GM10847 (cell line): ENCODE data around the gene TMEM154.

Experiments used
- POLR2A ChIP-seq: IDR thresholded peaks from 2 replicates; pipeline ENCODE4 v1.6.1; 2011; ENCODE audit not compliant: insufficient read length; ENCODE audit errors: extremely low read depth

The TMEM154 gene

DNA sequence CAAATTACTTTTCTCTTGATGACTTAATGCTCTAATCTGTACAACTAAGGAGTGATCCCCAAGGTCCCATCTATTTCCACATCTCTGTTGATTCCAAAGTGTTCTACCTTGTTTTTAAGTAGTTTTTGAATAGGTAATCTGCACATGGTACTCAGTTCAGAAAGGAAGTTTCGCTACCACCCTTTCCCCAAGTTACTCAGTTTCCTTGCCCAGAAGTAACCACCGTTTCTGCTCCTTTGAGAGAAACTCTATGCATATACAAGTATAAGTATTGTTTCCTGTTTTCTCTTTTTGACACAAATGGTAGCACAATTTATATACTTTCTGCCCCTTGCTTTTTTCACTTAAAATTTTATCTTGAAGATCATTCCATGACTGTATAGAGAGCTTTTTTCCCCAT, 18.1 kb downstream of the TMEM154 start:
- TF ChIP-seq POLR2A = no peak

- TF ChIP-seq POLR2A = no peak
Observed at GRCh38 chr4:152660526-152660925, 19.3 kb downstream of the TMEM154 start.

- TF ChIP-seq POLR2A = no peak
Observed at GRCh38 chr4:152659806-152660205, 20.0 kb downstream of the TMEM154 start.

GRCh38 chr4:152657657-152658056, 22.1 kb downstream of the TMEM154 start:
- no peak for TF ChIP-seq POLR2A

DNA sequence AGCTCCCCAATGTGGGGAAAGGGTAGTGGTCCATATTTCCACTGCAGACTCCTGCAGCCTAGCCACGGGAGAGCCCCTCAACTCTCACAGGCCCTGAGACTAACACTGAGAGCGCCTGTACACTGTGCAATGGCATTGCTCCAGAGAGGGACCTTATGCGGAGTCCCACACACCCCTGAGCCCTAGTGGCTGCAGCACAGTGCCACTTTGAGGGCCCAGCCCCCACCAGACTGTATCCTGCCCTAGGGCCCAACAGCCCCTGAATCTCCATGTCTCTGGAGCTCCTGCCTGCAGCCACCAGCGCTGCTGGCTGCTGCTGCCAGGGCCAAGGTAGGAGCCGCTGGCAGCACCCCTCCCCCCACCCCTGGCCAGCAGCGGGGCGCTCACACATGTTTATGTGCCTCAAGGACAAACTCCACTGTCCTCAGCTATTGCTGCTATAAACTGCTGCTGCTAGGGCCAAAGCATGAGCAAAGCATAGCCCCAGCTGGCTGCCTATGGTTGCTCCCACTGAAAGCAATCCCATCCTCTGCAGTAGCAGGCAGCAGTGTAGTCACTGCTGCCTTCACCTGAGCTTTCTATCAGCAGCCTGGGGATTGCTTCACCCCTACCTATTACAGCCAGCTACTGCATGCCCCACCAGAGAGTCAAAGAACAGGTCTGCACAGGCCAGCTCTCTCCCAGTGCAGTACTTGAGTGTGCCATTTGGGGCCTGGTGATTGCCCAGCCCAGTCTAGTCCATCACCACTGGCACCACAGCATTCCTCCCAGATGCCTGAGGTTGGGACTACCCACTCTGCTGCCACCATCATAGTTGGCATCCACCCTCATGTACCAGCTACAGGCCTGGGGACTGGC, 24.3 kb downstream of the TMEM154 start:
- TF ChIP-seq POLR2A = no peak

DNA sequence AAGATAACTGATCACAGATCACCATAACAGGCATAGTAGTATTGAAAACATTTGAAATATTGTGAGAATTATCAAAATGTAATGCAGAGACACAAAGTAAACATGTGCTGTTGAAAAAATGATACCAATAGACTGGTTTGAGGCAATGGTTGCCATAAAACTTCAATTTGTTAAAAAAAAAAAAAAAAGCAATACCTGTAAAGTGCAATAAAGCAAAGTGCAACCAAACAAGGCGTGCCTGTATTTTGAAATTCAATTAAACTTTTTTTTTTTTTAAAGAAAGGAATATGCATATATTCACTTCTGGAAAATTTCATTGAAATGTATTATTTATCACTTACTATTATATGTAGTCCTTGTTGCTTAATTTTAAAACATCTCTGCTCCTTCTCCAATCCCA, 27.7 kb downstream of the TMEM154 start:
- no peak for TF ChIP-seq POLR2A

GRCh38 chr4:152651473-152652060, 28.2 kb downstream of the TMEM154 start:
- no peak for TF ChIP-seq POLR2A

DNA sequence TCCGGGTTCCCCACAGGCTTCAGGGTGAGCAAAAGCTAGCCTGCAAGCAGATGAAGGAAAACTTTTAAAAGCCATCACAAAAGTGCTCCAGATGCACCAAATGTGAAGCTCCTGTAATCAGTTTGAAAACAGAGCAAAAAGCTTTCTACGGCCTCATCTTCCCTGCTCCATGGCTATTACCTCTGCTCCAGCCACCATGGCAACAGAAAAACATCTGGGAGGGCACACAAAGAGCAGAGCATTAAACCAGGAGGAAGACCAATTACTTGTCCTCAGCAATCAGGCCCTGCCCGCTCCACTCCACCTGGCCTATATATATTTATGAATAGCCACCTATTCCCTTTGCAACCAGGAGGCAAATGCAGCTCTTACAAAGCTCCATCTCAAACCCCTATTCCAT, 33.6 kb downstream of the TMEM154 start:
- no peak for TF ChIP-seq POLR2A

DNA sequence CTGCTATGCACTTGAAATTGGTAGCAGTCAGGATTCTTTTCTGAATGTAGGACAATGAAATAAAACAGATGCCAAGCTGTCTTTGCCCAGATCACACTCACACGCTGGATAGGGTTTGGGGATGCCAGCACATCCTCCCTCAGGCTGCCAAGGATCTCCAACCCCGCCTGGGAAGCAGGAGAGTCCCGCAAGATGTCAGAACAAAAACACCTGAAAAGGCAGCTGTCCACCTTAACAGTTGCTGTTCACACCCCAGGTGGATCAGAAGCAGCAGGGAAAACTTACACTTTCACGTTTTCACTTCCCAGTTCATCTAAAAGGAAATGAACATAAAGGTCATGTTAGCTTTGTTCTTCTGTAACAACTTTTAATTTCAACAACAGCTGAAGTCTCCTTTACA, 35.7 kb downstream of the TMEM154 start:
- no peak for TF ChIP-seq POLR2A

- no peak for TF ChIP-seq POLR2A
Observed at GRCh38 chr4:152643153-152644035, 36.4 kb downstream of the TMEM154 start.

DNA sequence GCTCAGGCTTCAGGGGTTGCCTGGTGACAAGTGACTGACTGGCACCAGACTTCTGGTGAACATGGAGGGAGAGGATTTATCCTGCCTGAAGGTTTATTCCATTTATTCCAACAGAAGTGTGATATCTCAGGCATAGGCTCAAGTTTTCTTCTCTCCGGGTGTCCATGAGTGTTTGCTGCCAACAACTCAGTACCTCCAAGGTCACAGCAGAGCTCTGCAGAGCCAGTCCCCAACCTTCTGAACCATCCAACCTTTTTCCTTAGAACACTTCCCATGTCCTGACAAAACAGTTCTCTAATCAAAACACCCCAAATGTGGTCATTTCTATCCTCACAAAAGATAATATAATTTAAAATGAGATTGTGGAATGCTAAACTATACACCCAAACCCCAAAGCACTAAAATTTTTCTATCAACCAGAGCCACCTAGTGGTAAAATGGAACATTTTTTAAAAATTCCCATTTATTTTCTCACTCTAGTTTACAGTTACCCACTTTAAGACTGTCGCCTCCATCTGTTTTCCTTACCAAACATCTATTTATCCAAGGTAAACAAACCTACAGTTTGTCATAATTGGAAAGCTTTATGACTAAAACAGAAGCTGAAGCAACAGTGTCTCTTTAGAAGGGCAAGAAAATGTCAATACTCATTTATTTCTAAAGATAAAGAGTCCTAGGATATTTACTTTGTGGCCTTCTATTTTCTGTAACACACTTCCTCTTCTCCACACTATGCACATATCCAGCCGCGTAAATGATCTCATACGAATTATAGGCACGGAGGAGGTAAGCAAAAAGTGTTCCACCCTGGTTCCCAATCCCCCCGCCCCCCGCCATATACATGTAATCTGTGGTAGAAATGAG, 39.5 kb downstream of the TMEM154 start:
- TF ChIP-seq POLR2A = no peak

DNA sequence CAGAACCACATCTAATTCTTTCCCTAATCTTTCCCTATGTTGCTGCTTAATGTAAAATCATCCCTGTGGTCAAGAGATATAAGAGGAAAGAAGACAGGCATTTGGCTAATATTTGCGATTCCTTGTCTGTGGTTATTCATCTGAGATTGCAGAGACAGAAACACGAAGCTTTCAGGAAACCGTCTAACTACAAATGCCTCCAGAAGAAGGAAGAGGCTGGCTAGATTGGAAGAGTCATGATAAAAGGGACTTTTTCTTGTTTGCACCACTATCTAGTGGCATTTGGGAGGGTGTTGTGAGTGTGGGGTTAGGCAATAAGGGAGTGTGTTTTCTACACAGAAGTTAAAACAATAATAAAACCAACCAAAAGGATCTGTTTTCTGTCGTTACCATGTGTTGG, 43.9 kb downstream of the TMEM154 start:
- no peak for TF ChIP-seq POLR2A

DNA sequence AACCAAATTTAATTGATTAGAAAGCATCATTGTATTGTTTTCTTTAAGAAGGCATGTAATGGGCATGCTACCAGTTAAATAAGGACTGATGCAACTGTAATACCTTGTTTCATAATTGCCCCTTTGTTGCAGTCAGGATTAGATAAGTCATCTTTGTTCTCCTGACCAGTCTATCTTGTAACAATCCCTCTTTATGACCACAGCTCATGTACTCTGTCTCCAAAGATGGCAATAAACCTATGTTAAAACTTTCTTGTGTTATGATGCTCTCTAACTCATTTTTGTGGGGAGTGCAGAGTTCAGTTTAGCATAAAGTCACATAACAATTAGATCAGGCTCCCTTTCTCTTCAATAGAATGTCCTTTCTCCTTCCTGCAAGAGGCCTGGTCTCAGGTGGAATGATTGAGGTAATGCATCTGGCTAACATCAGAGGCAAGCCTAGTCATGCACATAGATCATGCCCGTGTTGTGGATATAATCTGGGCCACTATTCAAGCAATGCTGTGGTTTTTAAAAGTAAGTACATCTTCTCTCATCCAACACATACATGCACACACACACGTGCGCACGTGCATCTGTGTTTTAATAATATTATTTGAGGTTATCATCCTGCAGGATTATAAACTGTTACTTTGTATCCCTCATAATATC, 45.6 kb downstream of the TMEM154 start:
- no peak for TF ChIP-seq POLR2A

GRCh38 chr4:152633118-152633517, 46.7 kb downstream of the TMEM154 start:
- no peak for TF ChIP-seq POLR2A
